ENCODE measurements around the gene ABLIM2. TPM values are rescaled to one million over a fixed set of nuclear protein-coding genes. Genes with fewer than 3 reads are reported as not detected.

Gene ABLIM2
- polyA plus RNA-seq, 4 donors, result 6.2 to 8.4 (median 6.8) TPM

DNA sequence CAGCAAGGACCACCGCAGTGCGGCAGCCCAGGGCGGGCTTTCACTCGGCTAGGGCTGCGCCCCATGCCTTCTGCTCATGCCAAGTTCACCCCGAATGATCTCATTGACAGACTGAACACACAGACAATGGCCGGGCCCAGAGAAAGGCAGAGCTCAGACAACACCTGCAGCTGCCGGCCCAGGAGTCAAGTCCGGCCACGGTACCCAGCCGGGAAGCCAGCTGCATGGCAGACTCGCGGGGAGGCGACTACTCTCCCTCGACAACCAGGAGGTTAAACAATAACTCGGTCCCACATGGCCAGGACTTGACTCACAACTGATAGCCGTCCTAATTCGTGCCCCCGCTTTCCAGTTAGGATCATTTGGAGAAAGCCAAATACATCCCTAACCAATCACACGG lies 50.4 kb downstream of the ABLIM2 start:
- DNase-seq (ENCODE audit: low read depth in 4 of 4, low spot score in 2 of 4), result no peak

DNA sequence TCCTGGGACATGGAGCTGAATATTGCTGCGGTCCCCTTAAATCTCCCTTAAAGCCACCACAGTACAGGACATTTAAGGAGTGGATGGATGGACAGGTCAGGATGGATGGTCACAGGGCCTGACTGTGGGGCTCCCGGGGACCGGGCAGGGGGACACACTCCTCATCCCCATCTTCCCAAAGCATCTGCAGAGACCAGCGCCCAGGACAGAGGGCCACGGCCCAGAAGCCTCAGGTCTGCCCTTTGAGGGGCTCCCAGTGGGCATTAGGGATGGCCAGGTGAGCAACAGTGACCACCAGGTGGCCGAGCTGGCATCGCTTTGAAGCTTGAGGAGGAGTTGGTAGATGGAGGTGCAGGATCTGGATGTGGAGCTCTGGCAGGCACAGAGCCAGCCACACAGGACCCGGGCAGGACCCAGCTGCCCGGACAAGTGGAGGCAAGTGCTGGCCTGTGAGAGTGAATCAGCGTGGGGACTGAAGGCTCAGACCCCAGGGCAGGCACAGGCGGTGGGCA lies 51.4 kb downstream of the ABLIM2 start:
- DNase-seq (ENCODE audit: low read depth in 4 of 4, low spot score in 2 of 4), result no peak

DNA sequence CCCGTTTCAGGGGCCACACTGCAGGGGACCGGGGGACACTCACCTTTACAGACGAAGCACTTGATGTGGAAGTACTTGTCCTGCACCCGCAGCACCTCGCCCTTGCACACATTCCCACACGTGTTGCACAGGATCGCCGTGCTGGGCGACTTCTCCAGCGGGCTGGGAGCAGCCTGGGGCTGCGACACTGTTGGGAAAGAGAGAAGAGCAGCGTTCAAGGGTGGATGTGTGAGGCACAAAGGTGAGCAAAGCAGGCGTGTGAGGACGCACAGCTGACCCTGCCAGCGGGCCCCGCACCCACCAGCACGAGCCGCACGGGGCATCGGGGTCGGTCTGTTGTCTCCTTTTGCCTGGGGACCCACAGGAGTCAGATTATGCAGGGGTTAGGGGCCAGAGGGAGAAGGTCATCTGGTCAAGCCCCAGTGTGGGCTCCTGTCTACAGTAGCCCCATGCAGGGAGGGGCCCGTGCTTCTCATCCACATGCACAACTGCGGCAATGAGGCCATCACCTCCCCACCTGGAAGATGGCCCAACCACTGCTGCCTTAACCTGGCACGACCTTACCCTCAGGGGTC lies 52.1 kb downstream of the ABLIM2 start:
- DNase-seq (ENCODE audit: low read depth in 4 of 4, low spot score in 2 of 4), result no peak

DNA sequence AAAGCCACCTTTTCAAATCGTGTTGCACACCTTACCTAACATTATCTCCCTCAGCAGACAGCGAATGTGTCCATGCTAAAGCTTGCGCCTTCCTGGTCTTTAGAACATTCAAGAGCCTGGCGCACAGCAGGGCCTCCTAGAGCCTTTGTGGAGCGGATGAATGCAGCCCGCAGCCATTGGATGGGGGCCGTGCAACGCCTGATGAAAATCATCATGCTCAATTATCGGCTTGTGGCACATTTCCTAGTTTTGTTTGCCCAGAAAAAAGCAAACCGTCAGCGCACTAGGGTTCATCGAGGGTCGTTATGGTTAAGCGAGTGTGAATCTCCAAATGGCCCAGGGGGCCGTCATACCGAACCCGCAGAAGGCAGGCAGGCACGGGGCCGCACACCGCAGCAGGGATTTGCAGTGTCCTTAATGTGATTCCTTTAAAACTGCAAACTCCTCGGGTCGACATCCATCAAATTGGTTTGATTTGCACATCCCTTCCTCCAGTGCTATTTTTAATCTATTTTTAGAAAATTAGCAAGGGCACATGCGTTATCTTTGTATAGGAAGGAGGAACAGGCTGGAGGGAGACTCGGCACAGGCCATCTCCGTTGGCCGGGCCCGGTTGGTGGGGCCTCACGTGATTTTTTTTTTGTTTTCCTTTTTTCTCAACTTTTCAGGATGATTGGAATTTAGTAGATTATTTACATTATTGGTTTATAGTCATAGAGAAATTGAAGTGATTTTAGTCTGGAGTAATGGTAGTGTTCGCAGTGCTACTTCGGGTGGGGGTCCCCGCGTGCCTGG lies 53.1 kb downstream of the ABLIM2 start:
- DNase-seq (ENCODE audit: low read depth in 4 of 4, low spot score in 2 of 4), result no peak

DNA sequence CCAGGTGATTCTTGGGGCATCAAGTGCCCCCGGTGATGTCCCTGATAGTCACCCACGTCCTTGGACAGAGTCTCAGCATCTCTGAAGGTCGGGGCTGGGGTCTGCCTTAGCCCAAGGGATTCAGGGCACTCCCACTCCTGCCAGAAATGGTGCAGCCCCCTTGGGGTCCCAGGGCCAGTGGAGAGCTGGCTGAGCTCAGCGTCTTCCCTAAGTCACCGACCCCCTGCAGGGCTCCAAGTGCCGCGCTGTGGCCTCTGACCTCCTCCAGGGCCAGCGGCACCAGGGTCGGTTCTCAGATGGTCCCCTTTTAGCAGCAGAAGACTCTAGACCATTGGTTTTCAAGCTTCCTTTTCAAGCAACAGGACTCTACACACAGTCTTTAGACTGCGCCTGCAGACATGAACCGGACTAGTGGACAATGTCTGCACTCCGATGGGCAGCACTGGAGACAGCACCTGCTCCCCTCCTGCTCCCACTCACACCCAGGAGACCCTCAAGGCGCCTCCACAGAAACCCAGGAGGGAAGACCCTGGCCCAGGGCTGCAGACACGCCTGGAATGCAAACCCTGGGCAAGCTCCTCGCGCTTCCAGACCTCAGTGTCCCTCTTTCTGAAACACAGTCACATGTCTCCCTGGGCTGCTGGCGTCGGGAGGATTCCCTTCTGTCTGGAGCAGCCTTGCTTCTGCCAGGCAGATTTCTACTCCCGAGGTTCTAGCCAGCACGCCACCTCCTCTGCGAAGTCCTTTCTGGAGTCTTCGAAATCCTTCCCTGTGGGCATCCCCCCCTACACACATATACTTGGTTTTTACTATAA lies 53.9 kb downstream of the ABLIM2 start:
- DNase-seq (ENCODE audit: low read depth in 4 of 4, low spot score in 2 of 4), result no peak

DNA sequence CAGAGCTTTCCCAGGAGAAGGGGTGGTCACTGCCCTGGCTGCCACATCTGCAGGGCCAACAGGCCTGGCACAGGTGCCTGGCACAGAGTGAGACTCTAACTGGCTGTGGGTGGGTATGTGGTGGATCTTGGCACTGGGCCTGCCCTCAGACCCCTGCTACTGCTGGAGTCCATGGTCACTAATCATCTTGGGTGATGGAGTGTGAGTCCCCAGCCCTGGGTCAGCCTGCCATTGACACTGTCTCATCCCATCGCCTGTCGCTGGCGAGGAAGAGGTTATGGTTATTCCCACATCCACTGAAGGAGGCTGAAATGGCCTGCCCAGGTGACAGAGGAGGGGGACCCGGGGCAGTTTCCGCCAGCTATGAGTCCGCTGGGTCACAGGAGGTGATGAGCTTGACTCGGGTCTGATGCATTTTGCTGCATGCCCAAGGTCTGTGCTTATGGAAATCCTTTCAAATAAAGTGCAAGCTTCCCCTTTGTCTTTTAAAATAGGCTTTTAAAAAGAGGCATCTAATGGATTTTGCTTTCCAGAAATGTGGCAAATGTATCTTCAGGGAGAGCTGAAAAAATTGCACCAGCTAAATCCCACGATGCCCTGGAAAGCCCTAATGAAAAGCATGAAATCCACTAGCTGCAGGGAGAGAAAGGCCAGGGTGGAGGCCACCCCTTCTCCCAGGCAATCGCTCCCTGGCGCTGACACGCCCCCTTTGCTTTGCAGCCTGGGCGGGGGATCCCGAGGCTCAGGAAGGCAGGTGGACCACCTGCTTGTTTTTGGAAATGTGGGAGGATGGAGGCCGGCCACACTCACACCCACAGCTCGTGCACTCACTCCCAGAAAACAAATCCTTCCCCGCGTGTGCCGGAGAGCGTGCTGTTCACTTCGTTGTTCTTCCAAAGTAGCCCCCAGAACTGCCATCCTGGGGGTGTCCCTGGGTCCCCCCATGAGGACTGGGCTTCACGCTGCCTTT lies 54.9 kb downstream of the ABLIM2 start:
- no peak for DNase-seq (ENCODE audit: low read depth in 4 of 4, low spot score in 2 of 4)

DNA sequence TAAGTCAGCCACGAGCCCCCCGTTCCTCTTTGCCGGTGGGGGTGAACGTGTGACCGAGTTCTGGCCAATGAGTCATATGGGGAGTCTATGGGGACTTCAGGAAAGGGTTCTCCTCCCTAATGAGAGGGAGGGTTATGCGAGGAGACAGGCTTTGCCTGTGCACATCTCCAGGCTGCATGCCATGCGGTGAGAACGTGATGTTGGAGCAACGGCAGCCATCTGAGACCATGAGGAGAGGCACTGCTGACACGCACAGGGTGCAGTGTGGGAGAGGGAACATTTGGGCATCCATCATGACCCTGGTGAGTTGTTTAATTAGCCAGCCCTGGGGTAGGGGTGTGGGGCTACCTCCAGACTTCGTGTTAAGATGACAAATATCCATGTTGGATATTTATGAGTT lies 55.8 kb downstream of the ABLIM2 start:
- no peak for DNase-seq (ENCODE audit: low read depth in 4 of 4, low spot score in 2 of 4)

DNA sequence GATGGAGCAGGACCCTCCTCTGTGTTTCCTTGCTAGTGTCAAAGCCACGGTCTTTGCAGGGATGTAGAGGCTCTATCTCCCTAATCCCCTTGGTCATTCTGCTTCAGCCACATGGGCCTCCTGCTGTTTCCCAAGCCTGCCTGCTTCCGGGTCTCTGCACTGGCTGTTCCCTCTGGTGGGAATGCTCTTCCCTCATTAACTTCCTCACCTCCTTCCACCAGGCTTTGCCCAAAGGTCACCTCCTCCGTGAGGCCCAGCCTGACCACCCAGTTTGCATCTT lies 56.6 kb downstream of the ABLIM2 start:
- no peak for DNase-seq (ENCODE audit: low read depth in 4 of 4, low spot score in 2 of 4)

DNA sequence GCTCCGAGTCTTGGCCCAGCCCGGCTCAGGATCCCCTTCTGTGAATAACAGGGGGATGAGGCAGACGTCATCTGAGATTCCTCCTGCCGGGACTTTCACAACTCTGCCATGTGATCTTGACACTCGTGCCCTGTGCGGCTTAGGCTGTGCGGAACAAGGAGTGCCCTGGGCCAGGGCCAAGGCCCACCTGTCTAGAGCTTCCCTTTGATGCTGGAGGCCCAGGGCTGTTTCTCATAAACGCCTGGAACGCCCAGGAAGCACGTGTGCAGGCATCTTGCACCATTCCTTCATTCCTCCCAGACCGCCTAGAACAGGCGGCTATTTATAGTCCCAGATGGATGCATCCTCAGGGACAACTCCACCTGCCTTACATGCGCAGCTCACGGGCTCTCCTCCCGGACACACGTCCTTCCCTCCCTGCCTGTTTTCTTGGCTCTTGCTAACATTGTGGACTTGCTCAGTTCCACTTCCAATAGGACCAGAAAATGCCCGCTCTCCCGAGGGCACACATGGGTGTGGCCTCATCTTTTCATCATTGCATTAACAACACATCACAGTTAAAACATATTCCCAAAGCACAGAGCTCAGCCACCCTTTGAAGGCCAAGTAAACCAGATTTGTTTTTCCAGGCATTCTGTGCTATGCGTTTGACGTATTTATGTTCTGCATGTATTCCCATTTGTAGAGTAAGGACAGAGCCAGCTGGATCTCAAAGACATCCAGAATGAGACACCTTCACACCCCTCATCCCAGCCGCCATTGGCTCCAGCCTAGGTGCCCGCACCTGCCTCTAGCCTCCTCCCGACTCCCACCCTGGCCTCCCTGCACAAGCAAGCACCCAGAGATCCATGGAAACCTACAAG lies 57.2 kb downstream of the ABLIM2 start:
- no peak for DNase-seq (ENCODE audit: low read depth in 4 of 4, low spot score in 2 of 4)

DNA sequence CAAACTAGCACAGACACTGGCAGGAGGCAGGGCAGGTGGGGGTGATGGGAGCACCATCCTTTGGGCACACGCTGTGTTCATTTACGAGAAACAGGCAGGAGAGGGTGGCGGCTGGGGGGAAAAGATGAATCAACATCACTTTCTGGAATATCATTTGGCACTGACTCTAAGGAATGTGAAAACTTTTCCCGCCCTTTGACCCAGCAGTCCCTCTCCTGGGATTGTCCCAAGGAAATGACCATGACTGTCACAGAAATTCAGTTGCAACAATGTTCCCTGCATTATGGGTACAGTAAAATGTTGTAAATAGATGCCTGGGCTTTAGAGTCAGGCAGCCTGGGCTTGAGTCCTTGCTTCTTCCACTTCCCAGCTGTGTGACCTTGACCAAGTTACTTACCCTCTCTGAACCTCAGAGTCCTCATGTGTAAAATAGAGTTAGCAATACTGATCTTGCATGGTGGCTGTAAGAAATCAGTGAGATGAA lies 58.6 kb downstream of the ABLIM2 start:
- no peak for DNase-seq (ENCODE audit: low read depth in 4 of 4, low spot score in 2 of 4)

DNA sequence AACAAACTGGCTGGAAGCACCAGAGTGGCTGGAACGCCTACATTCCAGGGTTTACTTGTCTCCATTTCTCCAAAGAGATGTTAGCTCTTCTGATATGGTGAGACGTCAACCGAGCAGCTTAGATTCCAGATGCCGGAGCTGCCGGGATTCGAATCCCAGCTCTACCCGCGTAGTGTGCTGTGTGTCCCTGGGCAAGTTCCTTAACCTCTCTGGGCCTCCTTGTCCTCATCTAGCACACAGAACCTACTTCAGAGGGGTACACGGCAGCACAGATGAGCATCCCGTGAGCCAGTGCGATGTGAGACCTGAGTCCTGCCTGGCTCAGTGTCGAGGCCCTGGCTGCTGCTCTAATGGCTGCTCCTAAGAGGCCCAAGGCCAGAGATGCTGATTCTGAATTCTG lies 60.1 kb downstream of the ABLIM2 start:
- no peak for DNase-seq (ENCODE audit: low read depth in 4 of 4, low spot score in 2 of 4)

DNA sequence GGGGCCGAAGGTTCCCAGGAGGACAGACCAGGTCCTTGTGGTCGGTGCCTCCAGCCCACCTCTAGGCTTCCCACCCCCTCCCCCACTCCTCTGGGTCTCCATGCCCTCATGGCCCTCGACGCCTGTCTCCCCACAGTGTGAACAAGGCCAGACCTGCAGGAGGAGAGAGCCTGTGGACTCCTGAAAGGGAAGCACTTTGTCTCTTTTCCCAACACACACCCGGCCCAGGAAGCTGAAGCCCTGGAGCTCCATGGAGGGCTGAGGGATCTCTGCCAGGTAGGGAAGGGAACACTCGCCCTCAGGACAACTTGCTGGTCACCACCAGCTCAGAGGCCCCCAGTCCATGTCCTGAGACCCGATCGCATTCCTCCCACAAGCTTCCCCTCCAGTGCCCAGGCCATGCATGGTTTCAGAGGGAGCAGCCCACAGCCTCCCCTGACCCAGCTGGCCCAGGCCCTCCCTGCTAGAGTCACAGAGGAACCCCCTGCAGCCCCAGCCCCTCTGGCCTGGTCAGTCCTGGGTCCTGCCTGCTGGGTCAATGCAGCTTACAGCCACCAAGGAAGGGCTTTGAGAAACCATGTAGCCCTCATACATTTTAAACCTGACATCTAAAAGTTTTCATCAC lies 60.8 kb downstream of the ABLIM2 start:
- DNase-seq (ENCODE audit: low read depth in 4 of 4, low spot score in 2 of 4), result no peak

DNA sequence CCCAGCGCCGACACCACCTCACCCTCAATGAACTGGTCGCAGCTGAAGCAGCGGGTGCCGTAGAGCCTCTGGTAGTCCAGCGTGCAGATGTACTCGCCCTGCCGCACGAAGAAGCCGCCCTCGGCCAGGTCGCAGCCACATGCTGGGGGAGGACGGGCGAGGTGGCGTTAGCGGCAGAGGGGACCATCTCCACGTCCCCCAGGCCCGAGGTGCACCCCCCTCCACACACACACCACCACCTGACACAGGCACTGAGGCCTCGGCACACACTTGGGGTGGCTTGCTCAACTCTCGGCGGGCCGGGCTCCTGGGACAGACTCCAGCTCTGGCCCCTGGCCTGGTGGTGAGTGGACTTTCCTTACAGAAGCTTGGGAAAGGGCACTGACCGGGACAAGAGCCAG lies 61.5 kb downstream of the ABLIM2 start:
- no peak for DNase-seq (ENCODE audit: low read depth in 4 of 4, low spot score in 2 of 4)

DNA sequence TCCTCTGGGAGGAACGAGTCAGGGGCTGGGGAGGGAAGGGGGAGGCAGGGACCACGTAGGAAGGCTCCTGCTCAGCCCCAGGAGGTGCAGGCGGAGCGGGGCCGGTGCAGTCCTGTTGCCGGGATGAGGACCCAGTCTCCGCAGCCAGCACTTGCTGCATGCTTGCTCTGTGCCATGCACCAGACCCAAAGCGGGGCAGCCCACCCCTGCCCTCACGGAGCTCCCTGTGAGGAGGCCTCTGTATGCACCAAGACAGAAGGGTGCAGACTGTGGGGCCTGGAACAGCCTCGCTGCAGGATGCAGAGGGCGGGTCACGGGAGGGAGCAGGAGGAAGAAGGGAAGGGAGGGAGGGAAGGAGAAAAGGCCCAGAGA lies 61.9 kb downstream of the ABLIM2 start:
- DNase-seq (ENCODE audit: low read depth in 4 of 4, low spot score in 2 of 4), result no peak

DNA sequence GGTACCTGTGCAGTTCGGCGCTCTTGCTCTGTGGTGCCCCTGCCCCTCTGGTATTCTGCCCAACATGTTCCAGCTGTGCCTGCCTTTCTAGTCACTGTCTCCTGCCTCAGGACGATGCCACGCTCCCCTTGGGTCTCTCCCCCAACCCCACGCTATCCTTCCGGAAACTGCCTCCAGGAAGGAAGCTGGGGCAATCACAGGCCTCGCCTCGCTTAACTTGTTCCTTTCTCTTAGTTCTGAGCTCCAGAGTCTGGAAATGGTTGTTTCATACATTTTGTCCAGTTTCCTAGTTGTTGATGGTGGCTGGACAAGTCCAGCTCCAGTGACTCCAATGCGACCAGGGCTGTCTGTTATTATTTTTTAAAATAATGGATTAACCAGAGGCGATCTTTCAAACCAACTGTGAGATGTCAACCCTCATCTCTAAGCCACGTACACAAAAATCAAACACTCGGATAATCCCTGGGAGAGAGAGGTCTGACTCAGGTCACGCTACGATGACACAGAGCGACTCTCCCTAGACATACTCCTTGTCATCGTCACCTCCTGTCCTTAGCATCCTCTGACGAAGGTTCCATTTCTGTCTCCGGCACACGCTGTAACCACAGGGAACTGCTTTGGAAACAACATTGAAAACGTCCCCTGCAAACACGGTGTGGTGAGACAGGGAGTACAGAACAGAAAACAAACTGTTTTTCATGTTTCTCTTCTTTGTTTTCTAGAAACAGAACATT lies 62.5 kb downstream of the ABLIM2 start:
- no peak for DNase-seq (ENCODE audit: low read depth in 4 of 4, low spot score in 2 of 4)

DNA sequence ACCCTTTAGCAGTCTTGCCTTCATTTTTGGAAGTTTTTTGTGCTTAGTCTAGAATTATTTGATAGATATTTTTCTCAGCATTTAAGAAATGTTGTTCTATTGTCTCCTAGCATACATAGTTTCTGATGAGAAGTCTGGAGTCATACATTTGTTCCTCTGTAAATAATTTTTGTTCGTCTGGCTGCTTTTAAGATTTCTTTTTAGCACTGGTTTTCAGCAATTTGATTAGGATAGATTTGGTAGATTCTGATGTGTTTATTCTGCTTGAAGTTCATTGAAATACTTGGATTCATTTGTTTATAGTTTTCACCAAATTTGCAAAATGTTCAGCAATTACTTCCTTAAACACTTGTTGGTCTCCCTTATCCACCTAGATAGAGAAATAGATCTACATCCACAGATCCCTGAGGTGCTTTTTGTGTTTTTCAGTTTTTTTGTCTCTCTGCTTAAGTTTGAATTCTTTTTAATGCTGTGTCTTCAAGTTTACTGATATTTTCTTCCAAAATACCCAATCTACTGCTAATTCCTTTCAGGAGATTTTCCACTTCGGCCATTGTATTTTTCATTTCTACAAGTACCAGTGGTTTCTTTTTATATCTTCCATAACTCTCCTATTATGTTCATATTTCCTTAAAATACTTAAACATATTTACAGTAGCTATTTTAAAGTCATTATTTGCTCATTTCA lies 64.9 kb downstream of the ABLIM2 start:
- DNase-seq (ENCODE audit: low read depth in 4 of 4, low spot score in 2 of 4), result no peak

DNA sequence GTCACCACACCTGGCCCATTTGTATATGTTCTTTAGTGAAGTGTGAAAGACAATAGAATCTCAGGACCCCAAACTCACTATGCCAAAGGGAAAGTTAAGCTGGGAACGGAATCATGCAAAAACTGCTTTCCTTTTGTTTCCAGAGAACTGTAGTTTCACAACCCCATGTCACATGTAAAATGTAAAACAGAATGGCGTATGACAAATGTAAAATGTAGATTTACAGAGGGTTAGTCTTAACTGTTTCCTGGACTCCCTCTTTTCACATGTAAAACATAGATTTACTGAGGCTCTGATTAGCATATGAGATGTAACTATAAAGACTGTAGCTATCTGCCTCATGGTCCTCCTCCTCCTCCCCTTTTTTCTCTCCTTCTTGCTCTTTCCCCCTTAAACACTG lies 66.3 kb downstream of the ABLIM2 start:
- no peak for DNase-seq (ENCODE audit: low read depth in 4 of 4, low spot score in 2 of 4)
